Neural cell (in vitro differentiated cells): ENCODE measurements around the gene NUDT3. TPM values are rescaled to one million over a fixed set of nuclear protein-coding genes. Genes with fewer than 3 reads are reported as not detected.

Experiments
- H2AFZ ChIP-seq: fragments of 200-600, 300-800 bp; sonication (generic), shearing (Covaris generic); 2 replicates; pipeline ENCODE4 v1.6.0; 2014; ENCODE audit warnings: low read depth, mild to moderate bottlenecking, antibody characterized with exemption, low read length, moderate library complexity
- H3F3A ChIP-seq: fragments of 200-600 bp; shearing (Covaris generic); 2 replicates; pipeline ENCODE4 v1.6.1; 2016; ENCODE audit warnings: mild to moderate bottlenecking, moderate library complexity, mixed read lengths, antibody characterized with exemption, low read length; ENCODE audit not compliant: insufficient read depth, poor library complexity, severe bottlenecking
- H3K27ac ChIP-seq: fragments of 200-600, 300-800 bp; sonication (generic), shearing (Covaris generic); 2 replicates; pipeline ENCODE4 v1.5.1; 2014; ENCODE audit warnings: mild to moderate bottlenecking, low read length, moderate library complexity
- H3K27me3 ChIP-seq: fragments of 300-800, 200-600 bp; sonication (generic), shearing (Covaris generic); 2 replicates; pipeline ENCODE4 v1.6.0; 2014; ENCODE audit warnings: mild to moderate bottlenecking, low read depth, low read length, moderate library complexity; ENCODE audit not compliant: insufficient read depth
- H3K36me3 ChIP-seq: fragments of 300-800, 200-600 bp; sonication (generic), shearing (Covaris generic); 2 replicates; pipeline ENCODE4 v1.5.1; 2014; ENCODE audit warnings: mild to moderate bottlenecking, antibody characterized with exemption, low read length, moderate library complexity; ENCODE audit not compliant: insufficient read depth
- H3K4me2 ChIP-seq: fragments of 300-800, 200-600 bp; sonication (generic), shearing (Covaris generic); 2 replicates; pipeline ENCODE4 v1.6.0; 2014; ENCODE audit warnings: mild to moderate bottlenecking, low read length
- H3K4me3 ChIP-seq: fragments of 300-800, 200-600 bp; sonication (generic), shearing (Covaris generic); 2 replicates; pipeline ENCODE4 v1.5.1; 2014; ENCODE audit warnings: mild to moderate bottlenecking, low read length, moderate library complexity
- H3K79me2 ChIP-seq: fragments of 200-600 bp; shearing (Covaris generic); replicated peaks from 2 replicates; pipeline ENCODE4 v1.6.0; 2014; ENCODE audit warnings: mild to moderate bottlenecking, low read length, moderate library complexity; ENCODE audit not compliant: insufficient read depth
- H3K9ac ChIP-seq: fragments of 300-800, 200-600 bp; sonication (generic), shearing (Covaris generic); 2 replicates; pipeline ENCODE4 v1.6.1; 2016; ENCODE audit warnings: mild to moderate bottlenecking, low read length, mixed read lengths
- H3K9me2 ChIP-seq: fragments of 200-600 bp; shearing (Covaris generic); 2 replicates; pipeline ENCODE4 v1.6.1; 2016; ENCODE audit warnings: mild to moderate bottlenecking, low read length, mixed read lengths; ENCODE audit not compliant: insufficient read depth
- H3K9me3 ChIP-seq: fragments of 200-600, 300-800 bp; sonication (generic), shearing (Covaris generic); 2 replicates; pipeline ENCODE4 v1.6.1; 2016; ENCODE audit warnings: mild to moderate bottlenecking, mixed run types, low read length, moderate library complexity, mixed read lengths
- H4K20me1 ChIP-seq: fragments of 200-600 bp; shearing (Covaris generic); 2 replicates; pipeline ENCODE4 v1.6.1; 2016; ENCODE audit warnings: mild to moderate bottlenecking, mixed run types; ENCODE audit not compliant: insufficient read depth
- EP300 ChIP-seq: fragments of 450-650 bp; conservative IDR thresholded peaks from 2 replicates; pipeline ENCODE4 v1.6.1; 2014; ENCODE audit warnings: antibody characterized with exemption, mild to moderate bottlenecking, moderate library complexity; ENCODE audit not compliant: poor library complexity, severe bottlenecking
- EZH2 ChIP-seq: fragments of 200-600, 300-800 bp; shearing (Covaris generic), sonication (generic); IDR thresholded peaks from 2 replicates; pipeline ENCODE4 v1.6.1; 2014; ENCODE audit warnings: antibody characterized with exemption, low read length, borderline replicate concordance, mild to moderate bottlenecking; ENCODE audit not compliant: insufficient read depth, poor library complexity, severe bottlenecking
- MXI1 ChIP-seq: fragments of 450-650 bp; conservative IDR thresholded peaks from 2 replicates; pipeline ENCODE4 v1.6.1; 2014; ENCODE audit warnings: antibody characterized with exemption, mild to moderate bottlenecking; ENCODE audit not compliant: poor library complexity, severe bottlenecking
- POLR2AphosphoS5 ChIP-seq: IDR thresholded peaks from 2 replicates; pipeline ENCODE4 v1.6.1; 2012
- RAD21 ChIP-seq: fragments of 450-650 bp; conservative IDR thresholded peaks from 2 replicates; pipeline ENCODE4 v1.6.1; 2014; ENCODE audit warnings: antibody characterized with exemption, mild to moderate bottlenecking, moderate library complexity
- SMC3 ChIP-seq: fragments of 450-650 bp; conservative IDR thresholded peaks from 2 replicates; pipeline ENCODE4 v1.6.1; 2014; ENCODE audit warnings: antibody characterized with exemption, mild to moderate bottlenecking, moderate library complexity; ENCODE audit not compliant: poor library complexity
- TAF1 ChIP-seq: IDR thresholded peaks from 2 replicates; pipeline ENCODE4 v1.6.1; 2012; ENCODE audit warnings: low read depth
- polyA plus RNA-seq: library from polyadenylated mRNA; depleted of rRNA; stranded (reverse); fragments of >200 nt; gene quantifications from 2 replicates; pipeline ENCODE4 v1.2.3, GENCODE V29; 2014
- TF ChIP-seq, protein P1 (sequence below): fragments of 450-650 bp; IDR thresholded peaks from 2 replicates; pipeline ENCODE4 v1.5.1; 2014; ENCODE audit warnings: antibody characterized with exemption, mild to moderate bottlenecking, moderate library complexity; ENCODE audit not compliant: poor library complexity, severe bottlenecking
- TF ChIP-seq, protein P2 (sequence below): IDR thresholded peaks from 2 replicates; pipeline ENCODE4 v1.6.1; 2012; ENCODE audit warnings: borderline replicate concordance

NUDT3 gene
- polyA plus RNA-seq, 1 donor from 2014 or later, result 80.2 TPM

DNA sequence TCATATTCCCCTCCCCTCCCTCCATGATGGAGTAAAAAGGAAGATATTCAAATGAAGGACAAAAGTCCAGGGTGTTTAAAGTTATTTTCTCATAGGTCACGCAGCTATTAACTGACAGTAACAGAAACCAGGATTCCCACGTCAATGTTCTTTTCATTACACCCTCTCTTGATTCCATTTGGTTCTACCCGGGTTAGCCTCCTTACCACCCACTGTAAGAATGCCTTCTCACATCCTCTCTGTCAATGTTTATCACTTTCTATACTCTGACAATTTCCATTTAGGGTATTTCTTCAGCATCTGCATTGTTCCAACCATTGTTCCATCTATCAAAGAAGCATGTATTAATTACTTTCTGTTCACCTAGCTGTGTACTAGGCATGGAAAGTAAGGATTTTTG, 52.1 kb downstream of the NUDT3 start:
- Histone ChIP-seq H3K4me3 (no peak overlapping the region), H4K20me1 (peaks cover 8% of the 10 kb centered on the region), H3K4me2 (no peak overlapping the region), H3K9ac (no peak overlapping the region), H3K36me3 (no peaks in the 10 kb centered on the region), H3K9me3 (no peaks in the 10 kb centered on the region), H3K27me3 (no peaks in the 10 kb centered on the region), H3F3A (no peaks in the 10 kb centered on the region), H3K79me2 (peaks cover 31% of the 10 kb centered on the region), H2AFZ (no peak overlapping the region), H3K27ac (no peak overlapping the region), H3K9me2 (no peaks in the 10 kb centered on the region)
- TF ChIP-seq SMC3 (no peak), RAD21 (no peak), POLR2AphosphoS5 (no peak), EP300 (no peak), EZH2 (no peak), MXI1 (no peak)
- TF ChIP-seq, protein P1, sequence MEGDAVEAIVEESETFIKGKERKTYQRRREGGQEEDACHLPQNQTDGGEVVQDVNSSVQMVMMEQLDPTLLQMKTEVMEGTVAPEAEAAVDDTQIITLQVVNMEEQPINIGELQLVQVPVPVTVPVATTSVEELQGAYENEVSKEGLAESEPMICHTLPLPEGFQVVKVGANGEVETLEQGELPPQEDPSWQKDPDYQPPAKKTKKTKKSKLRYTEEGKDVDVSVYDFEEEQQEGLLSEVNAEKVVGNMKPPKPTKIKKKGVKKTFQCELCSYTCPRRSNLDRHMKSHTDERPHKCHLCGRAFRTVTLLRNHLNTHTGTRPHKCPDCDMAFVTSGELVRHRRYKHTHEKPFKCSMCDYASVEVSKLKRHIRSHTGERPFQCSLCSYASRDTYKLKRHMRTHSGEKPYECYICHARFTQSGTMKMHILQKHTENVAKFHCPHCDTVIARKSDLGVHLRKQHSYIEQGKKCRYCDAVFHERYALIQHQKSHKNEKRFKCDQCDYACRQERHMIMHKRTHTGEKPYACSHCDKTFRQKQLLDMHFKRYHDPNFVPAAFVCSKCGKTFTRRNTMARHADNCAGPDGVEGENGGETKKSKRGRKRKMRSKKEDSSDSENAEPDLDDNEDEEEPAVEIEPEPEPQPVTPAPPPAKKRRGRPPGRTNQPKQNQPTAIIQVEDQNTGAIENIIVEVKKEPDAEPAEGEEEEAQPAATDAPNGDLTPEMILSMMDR, result no peak
- TF ChIP-seq, protein P2, sequence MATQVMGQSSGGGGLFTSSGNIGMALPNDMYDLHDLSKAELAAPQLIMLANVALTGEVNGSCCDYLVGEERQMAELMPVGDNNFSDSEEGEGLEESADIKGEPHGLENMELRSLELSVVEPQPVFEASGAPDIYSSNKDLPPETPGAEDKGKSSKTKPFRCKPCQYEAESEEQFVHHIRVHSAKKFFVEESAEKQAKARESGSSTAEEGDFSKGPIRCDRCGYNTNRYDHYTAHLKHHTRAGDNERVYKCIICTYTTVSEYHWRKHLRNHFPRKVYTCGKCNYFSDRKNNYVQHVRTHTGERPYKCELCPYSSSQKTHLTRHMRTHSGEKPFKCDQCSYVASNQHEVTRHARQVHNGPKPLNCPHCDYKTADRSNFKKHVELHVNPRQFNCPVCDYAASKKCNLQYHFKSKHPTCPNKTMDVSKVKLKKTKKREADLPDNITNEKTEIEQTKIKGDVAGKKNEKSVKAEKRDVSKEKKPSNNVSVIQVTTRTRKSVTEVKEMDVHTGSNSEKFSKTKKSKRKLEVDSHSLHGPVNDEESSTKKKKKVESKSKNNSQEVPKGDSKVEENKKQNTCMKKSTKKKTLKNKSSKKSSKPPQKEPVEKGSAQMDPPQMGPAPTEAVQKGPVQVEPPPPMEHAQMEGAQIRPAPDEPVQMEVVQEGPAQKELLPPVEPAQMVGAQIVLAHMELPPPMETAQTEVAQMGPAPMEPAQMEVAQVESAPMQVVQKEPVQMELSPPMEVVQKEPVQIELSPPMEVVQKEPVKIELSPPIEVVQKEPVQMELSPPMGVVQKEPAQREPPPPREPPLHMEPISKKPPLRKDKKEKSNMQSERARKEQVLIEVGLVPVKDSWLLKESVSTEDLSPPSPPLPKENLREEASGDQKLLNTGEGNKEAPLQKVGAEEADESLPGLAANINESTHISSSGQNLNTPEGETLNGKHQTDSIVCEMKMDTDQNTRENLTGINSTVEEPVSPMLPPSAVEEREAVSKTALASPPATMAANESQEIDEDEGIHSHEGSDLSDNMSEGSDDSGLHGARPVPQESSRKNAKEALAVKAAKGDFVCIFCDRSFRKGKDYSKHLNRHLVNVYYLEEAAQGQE, result no peak

DNA sequence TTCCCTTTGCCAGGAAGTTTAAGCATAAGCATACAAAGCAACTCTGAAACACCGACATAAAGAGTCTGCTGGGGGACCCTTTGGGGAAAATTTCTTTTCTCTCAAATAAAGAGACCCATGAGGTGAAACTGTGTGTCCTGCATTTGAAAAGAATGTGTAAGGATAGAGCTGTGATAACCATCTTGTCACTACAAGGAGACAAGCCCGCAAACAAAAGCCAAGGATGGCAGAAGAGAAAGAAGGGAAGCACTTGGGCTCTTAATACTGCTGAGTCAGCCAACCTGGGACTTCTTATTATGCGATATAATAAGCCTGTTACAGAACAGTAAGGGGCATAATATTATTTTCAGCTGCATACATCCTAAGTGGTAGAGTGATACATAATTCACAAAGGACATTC, 52.5 kb downstream of the NUDT3 start:
- H3K9ac ChIP-seq, result no peak overlapping the region
- H3K79me2 ChIP-seq, result peaks cover 31% of the 10 kb centered on the region
- H4K20me1 ChIP-seq, result peaks cover 8% of the 10 kb centered on the region
- H3F3A ChIP-seq, result no peaks in the 10 kb centered on the region
- H3K4me3 ChIP-seq, result no peak overlapping the region
- H3K4me2 ChIP-seq, result no peak overlapping the region
- no peaks in the 10 kb centered on the region for H3K9me2 ChIP-seq
- TF ChIP-seq RAD21 (no peak), MXI1 (no peak), TAF1 (no peak), EP300 (no peak), SMC3 (no peak)
- no peaks in the 10 kb centered on the region for H3K36me3 ChIP-seq
- H3K27me3 ChIP-seq, result no peaks in the 10 kb centered on the region
- H2AFZ ChIP-seq, result no peak overlapping the region
- H3K27ac ChIP-seq, result no peak overlapping the region
- H3K9me3 ChIP-seq, result no peaks in the 10 kb centered on the region

DNA sequence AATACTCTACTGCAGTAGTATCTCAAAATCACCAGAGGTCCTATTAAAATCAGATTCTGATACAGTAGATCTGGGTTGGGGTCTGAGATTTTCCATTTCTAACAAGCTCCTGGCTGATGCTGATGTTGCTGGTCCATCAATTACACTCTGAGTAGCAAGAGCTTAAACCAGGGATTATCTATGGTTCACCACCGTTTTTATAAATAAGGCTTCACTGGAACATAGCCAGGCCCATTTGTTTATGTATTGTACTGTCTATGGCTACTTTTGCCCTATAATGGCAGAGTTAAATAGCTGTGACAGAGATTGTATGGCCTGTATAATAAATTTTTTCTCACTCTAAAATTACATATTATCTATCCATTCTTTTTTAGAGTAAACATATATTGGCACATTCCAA, 53.0 kb downstream of the NUDT3 start:
- Histone ChIP-seq H3F3A (no peaks in the 10 kb centered on the region), H3K36me3 (no peaks in the 10 kb centered on the region), H3K9me3 (no peaks in the 10 kb centered on the region), H4K20me1 (peaks cover 8% of the 10 kb centered on the region), H3K9me2 (no peaks in the 10 kb centered on the region), H3K4me3 (no peak overlapping the region), H3K27me3 (no peaks in the 10 kb centered on the region), H2AFZ (no peak overlapping the region), H3K79me2 (peaks cover 31% of the 10 kb centered on the region), H3K4me2 (no peak overlapping the region), H3K27ac (no peak overlapping the region), H3K9ac (no peak overlapping the region)
- TF ChIP-seq RAD21 (no peak), EZH2 (no peak), TAF1 (no peak), SMC3 (no peak), POLR2AphosphoS5 (no peak), EP300 (no peak), MXI1 (no peak)
- TF ChIP-seq, protein P2, result no peak
- TF ChIP-seq, protein P1, result no peak
